KBM-7 (cell line): ENCODE results near the gene PRKCA.
"Not testable (repeated sequence)": the region's sequence is repeated elsewhere in the genome, so short reads cannot be mapped to it uniquely, and the experiment has no call there.

Experiments
- DNase-seq: peaks from one replicate; pipeline ENCODE4 v3.0.0-alpha.2; 2015
- in situ Hi-C: fragments of 300-500 bp; cut with MboI; formaldehyde crosslinking; loops from 2 replicates; pipeline ENCODE4 v1.14.3; 2020; ENCODE audit warnings: low sequenced_read_pairs, low pct_unique_long_range_greater_than_20kb, mixed read lengths

Gene PRKCA

GRCh38 chr17:66467766-66468165 lies 165.4 kb downstream of the PRKCA start:
- in situ Hi-C loops: no loop called here

GRCh38 chr17:66468241-66469087 lies 166.1 kb downstream of the PRKCA start:
- in situ Hi-C loops: no loop called here

More at GRCh38 chr17:66467766-66468165, 165.4 kb downstream of the PRKCA start:
- DNase-seq: no peak

GRCh38 chr17:66469088-66469442 lies 166.7 kb downstream of the PRKCA start:
- in situ Hi-C loops: no loop called here
- DNase-seq: no peak

More at GRCh38 chr17:66468241-66469087, 166.1 kb downstream of the PRKCA start:
- peak; percentile 93 for DNase-seq

GRCh38 chr17:66469461-66469860 lies 167.0 kb downstream of the PRKCA start:
- DNase-seq: no peak
- in situ Hi-C loops: no loop called here

- in situ Hi-C loops: no loop called here
Observed at GRCh38 chr17:66469890-66470289, 167.5 kb downstream of the PRKCA start.

GRCh38 chr17:66472123-66472522 lies 169.7 kb downstream of the PRKCA start:
- in situ Hi-C loops: no loop called here
- no peak for DNase-seq

More at GRCh38 chr17:66469890-66470289, 167.5 kb downstream of the PRKCA start:
- no peak for DNase-seq

GRCh38 chr17:66474258-66474657 lies 171.8 kb downstream of the PRKCA start:
- DNase-seq: no peak
- in situ Hi-C loops: no loop called here

GRCh38 chr17:66474806-66475497 lies 172.5 kb downstream of the PRKCA start:
- in situ Hi-C loops: loop anchor here (25.0 kb wide), 1 partner anchor 88 kb away; no protein-coding TSS in a partner anchor

GRCh38 chr17:66476014-66476413 lies 173.6 kb downstream of the PRKCA start:
- in situ Hi-C loops: loop anchor here (25.0 kb wide), 1 partner anchor 89 kb away; no protein-coding TSS in a partner anchor
- no peak for DNase-seq

More at GRCh38 chr17:66474806-66475497, 172.5 kb downstream of the PRKCA start:
- no peak for DNase-seq

- DNase-seq: no peak
- in situ Hi-C loops: loop anchor here (25.0 kb wide), 1 partner anchor 90 kb away; no protein-coding TSS in a partner anchor
Observed at GRCh38 chr17:66477615-66478283, 175.3 kb downstream of the PRKCA start.

GRCh38 chr17:66479230-66479889 lies 176.9 kb downstream of the PRKCA start:
- in situ Hi-C loops: loop anchor here (25.0 kb wide), 1 partner anchor 92 kb away; no protein-coding TSS in a partner anchor

GRCh38 chr17:66480243-66480642 lies 177.8 kb downstream of the PRKCA start:
- in situ Hi-C loops: loop anchor here (25.0 kb wide), 1 partner anchor 93 kb away; no protein-coding TSS in a partner anchor
- no peak for DNase-seq

More at GRCh38 chr17:66479230-66479889, 176.9 kb downstream of the PRKCA start:
- DNase-seq: not testable (repeated sequence)

GRCh38 chr17:66480802-66481201 lies 178.4 kb downstream of the PRKCA start:
- in situ Hi-C loops: loop anchor here (25.0 kb wide), 1 partner anchor 94 kb away; no protein-coding TSS in a partner anchor
- no peak for DNase-seq

- in situ Hi-C loops: loop anchor here (25.0 kb wide), 1 partner anchor 94 kb away; no protein-coding TSS in a partner anchor
- DNase-seq: peak; percentile 22
Observed at GRCh38 chr17:66481271-66481670, 178.9 kb downstream of the PRKCA start.

- in situ Hi-C loops: loop anchor here (25.0 kb wide), 1 partner anchor 97 kb away; no protein-coding TSS in a partner anchor
- DNase-seq: no peak
Observed at GRCh38 chr17:66483906-66484305, 181.5 kb downstream of the PRKCA start.

- no peak for DNase-seq
- in situ Hi-C loops: loop anchor here (25.0 kb wide), 1 partner anchor 98 kb away; no protein-coding TSS in a partner anchor
Observed at GRCh38 chr17:66485309-66485947, 183.0 kb downstream of the PRKCA start.

GRCh38 chr17:66487121-66487520 lies 184.7 kb downstream of the PRKCA start:
- in situ Hi-C loops: loop anchor here (25.0 kb wide), 1 partner anchor 100 kb away; no protein-coding TSS in a partner anchor
- DNase-seq: no peak

- in situ Hi-C loops: loop anchor here (25.0 kb wide), 1 partner anchor 101 kb away; no protein-coding TSS in a partner anchor
- DNase-seq: no peak
Observed at GRCh38 chr17:66487981-66488468, 185.6 kb downstream of the PRKCA start.
